Vagina (tissue), 2 donors: ENCODE measurements around the gene LDLRAD4. TPM values are rescaled to one million over a fixed set of nuclear protein-coding genes. Genes with fewer than 3 reads are reported as not detected.

Experiments
- DNase-seq, 2 donors: peaks; one replicate each; pipeline ENCODE4 v3.0.0-alpha.2; 2017; ENCODE audit errors: extremely low spot score in 2 of 2
- H3K27ac ChIP-seq: fragments of 200-600 bp; sonication (generic); one replicate; pipeline ENCODE4 v1.5.1; 2019
- H3K27me3 ChIP-seq: fragments of 200-600 bp; sonication (generic); one replicate; pipeline ENCODE4 v1.5.1; 2019
- H3K36me3 ChIP-seq, 2 donors: fragments of 200-600 bp; sonication (generic); one replicate each; pipeline ENCODE4 v1.5.1; 2017 to 2019
- H3K4me1 ChIP-seq: fragments of 200-600 bp; sonication (generic); one replicate; pipeline ENCODE4 v1.5.1; 2019
- H3K4me3 ChIP-seq, 2 donors: fragments of 200-600 bp; sonication (generic); 1 replicate in 1 of 2; 2 replicates in 1 of 2; pipeline ENCODE4 v1.5.1; 2016 to 2019
- H3K9me3 ChIP-seq: fragments of 200-600 bp; sonication (generic); one replicate; pipeline ENCODE4 v1.5.1; 2019
- CTCF ChIP-seq, 3 experiments: fragments of 450-650 bp in 2 of 3; fragments of 200-600 bp in 1 of 3; sonication (generic) in 1 of 3; IDR thresholded peaks; one replicate each; pipeline ENCODE4 v1.5.1; 2017 to 2019; ENCODE audit warnings: antibody characterized with exemption in 3 of 3, mild to moderate bottlenecking in 2 of 3, moderate library complexity in 2 of 3
- POLR2A ChIP-seq, 2 donors: fragments of 450-650 bp; IDR thresholded peaks; one replicate each; pipeline ENCODE4 v1.6.1; 2017; ENCODE audit warnings: antibody characterized with exemption in 2 of 2, mild to moderate bottlenecking in 2 of 2, moderate library complexity in 2 of 2
- POLR2AphosphoS5 ChIP-seq, 2 donors: sonication (generic); formaldehyde crosslinking; IDR thresholded peaks; one replicate each; pipeline ENCODE4 v1.9.0; 2017; ENCODE audit warnings: antibody characterized with exemption in 2 of 2, mild to moderate bottlenecking in 2 of 2, low read depth in 1 of 2; ENCODE audit not compliant: insufficient read depth in 1 of 2
- intact Hi-C: fragments of 100-400 bp; cut with DNase I; formaldehyde crosslinking; loops from one replicate; pipeline ENCODE4 v1.15.1; 2023
- total RNA-seq: library from RNA; depleted of rRNA; stranded (reverse); fragments of >200 nt; gene quantifications from one replicate; pipeline ENCODE4 v1.2.3, GENCODE V29; 2016

The LDLRAD4 gene
- total RNA-seq, 1 donor from 2014 or later: 24.3 TPM

GRCh38 chr18:13243363-13243762 is 24.8 kb downstream of the LDLRAD4 start:
- intact Hi-C loops: no loop called here
- no peak for TF ChIP-seq POLR2AphosphoS5 (IDR thresholded peaks at IDR 0.05; ENCODE audit: insufficient read depth in 1 of 2, low read depth in 1 of 2)
- no peak for TF ChIP-seq POLR2A (IDR thresholded peaks at IDR 0.05)
- TF ChIP-seq CTCF (IDR thresholded peaks at IDR 0.05): no peak
- Histone ChIP-seq H3K9me3 (no peaks in the 10 kb centered on the region), H3K27ac (no peak overlapping the region), H3K4me1 (no peaks in the 10 kb centered on the region), H3K27me3 (no peaks in the 10 kb centered on the region), H3K36me3 (no peaks in the 10 kb centered on the region), H3K4me3 (no peak overlapping the region)
- no peak for DNase-seq

- DNase-seq: no peak
- TF ChIP-seq CTCF (IDR thresholded peaks at IDR 0.05) (no peak), POLR2A (IDR thresholded peaks at IDR 0.05) (no peak), POLR2AphosphoS5 (IDR thresholded peaks at IDR 0.05; ENCODE audit: insufficient read depth in 1 of 2, low read depth in 1 of 2) (no peak)
- no peaks in the 10 kb centered on the region for H3K9me3 ChIP-seq
- no peaks in the 10 kb centered on the region for H3K4me1 ChIP-seq
- no peaks in the 10 kb centered on the region for H3K27me3 ChIP-seq
- no peak overlapping the region for H3K4me3 ChIP-seq
- H3K36me3 ChIP-seq: no peaks in the 10 kb centered on the region
- intact Hi-C loops: no loop called here
- H3K27ac ChIP-seq: no peak overlapping the region
These were observed 25.6 kb downstream of the LDLRAD4 start for GRCh38 chr18:13244135-13244534.

- intact Hi-C loops: no loop called here
These were observed 27.0 kb downstream of the LDLRAD4 start for GRCh38 chr18:13245481-13246000.

GRCh38 chr18:13246121-13246520 is 27.6 kb downstream of the LDLRAD4 start:
- DNase-seq: no peak
- Histone ChIP-seq H3K36me3 (no peaks in the 10 kb centered on the region), H3K27ac (no peak overlapping the region), H3K4me1 (no peaks in the 10 kb centered on the region), H3K4me3 (no peak overlapping the region), H3K9me3 (no peaks in the 10 kb centered on the region), H3K27me3 (no peaks in the 10 kb centered on the region)
- intact Hi-C loops: no loop called here
- TF ChIP-seq POLR2A (IDR thresholded peaks at IDR 0.05) (no peak), POLR2AphosphoS5 (IDR thresholded peaks at IDR 0.05; ENCODE audit: insufficient read depth in 1 of 2, low read depth in 1 of 2) (no peak), CTCF (IDR thresholded peaks at IDR 0.05) (no peak)

More at GRCh38 chr18:13245481-13246000, 27.0 kb downstream of the LDLRAD4 start:
- Histone ChIP-seq H3K4me1 (no peaks in the 10 kb centered on the region), H3K36me3 (no peaks in the 10 kb centered on the region), H3K9me3 (no peaks in the 10 kb centered on the region), H3K27me3 (no peaks in the 10 kb centered on the region), H3K4me3 (no peak overlapping the region), H3K27ac (no peak overlapping the region)
- TF ChIP-seq POLR2AphosphoS5 (IDR thresholded peaks at IDR 0.05; ENCODE audit: insufficient read depth in 1 of 2, low read depth in 1 of 2) (no peak), POLR2A (IDR thresholded peaks at IDR 0.05) (no peak), CTCF (IDR thresholded peaks at IDR 0.05) (no peak)
- no peak for DNase-seq

- H3K36me3 ChIP-seq: no peaks in the 10 kb centered on the region
- no peak overlapping the region for H3K4me3 ChIP-seq
- H3K9me3 ChIP-seq: no peaks in the 10 kb centered on the region
- no peaks in the 10 kb centered on the region for H3K4me1 ChIP-seq
- DNase-seq: no peak
- no peak overlapping the region for H3K27ac ChIP-seq
- no peaks in the 10 kb centered on the region for H3K27me3 ChIP-seq
- intact Hi-C loops: no loop called here
- TF ChIP-seq POLR2AphosphoS5 (IDR thresholded peaks at IDR 0.05; ENCODE audit: insufficient read depth in 1 of 2, low read depth in 1 of 2) (no peak), CTCF (IDR thresholded peaks at IDR 0.05) (no peak), POLR2A (IDR thresholded peaks at IDR 0.05) (no peak)
These were observed 28.0 kb downstream of the LDLRAD4 start for GRCh38 chr18:13246591-13246990.
